ENCODE measurements around the gene PLEKHB1.

Gene PLEKHB1

DNA sequence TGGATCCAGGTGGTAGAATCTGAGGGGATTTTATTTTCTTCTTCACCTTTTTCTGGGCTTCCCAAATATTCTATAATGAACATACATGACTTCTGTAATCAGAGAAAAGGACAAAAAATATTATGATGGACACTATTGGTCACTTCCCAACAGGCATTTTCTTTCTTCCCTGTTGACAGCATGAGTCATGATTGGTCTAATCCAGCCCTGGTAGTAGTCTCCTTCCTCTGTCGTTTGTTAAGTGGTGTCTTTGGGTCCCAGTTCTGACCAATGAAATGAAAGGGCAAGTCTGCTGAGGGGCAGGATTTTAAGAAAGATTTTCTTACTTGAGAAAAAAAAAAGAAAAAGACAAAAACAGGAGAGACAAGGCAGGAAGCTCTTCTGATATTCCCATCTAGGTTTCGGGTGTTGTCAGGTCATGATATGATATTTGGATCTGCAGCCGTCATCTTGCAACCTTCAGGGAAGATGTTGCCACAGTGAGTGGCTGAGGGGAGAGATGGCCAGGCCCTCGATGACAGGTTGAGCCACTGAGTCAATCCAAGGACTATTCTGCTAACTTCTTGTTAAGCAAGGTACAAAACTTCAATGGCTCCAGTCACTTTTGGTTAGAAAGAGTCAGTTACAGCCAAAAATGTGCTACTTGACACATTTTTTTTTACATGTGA is 23.3 kb upstream of the PLEKHB1 start:
- TF ChIP-seq, protein P1, sequence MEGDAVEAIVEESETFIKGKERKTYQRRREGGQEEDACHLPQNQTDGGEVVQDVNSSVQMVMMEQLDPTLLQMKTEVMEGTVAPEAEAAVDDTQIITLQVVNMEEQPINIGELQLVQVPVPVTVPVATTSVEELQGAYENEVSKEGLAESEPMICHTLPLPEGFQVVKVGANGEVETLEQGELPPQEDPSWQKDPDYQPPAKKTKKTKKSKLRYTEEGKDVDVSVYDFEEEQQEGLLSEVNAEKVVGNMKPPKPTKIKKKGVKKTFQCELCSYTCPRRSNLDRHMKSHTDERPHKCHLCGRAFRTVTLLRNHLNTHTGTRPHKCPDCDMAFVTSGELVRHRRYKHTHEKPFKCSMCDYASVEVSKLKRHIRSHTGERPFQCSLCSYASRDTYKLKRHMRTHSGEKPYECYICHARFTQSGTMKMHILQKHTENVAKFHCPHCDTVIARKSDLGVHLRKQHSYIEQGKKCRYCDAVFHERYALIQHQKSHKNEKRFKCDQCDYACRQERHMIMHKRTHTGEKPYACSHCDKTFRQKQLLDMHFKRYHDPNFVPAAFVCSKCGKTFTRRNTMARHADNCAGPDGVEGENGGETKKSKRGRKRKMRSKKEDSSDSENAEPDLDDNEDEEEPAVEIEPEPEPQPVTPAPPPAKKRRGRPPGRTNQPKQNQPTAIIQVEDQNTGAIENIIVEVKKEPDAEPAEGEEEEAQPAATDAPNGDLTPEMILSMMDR (IDR thresholded peaks at IDR 0.05; ENCODE audit: insufficient read depth, low read depth, low read length, missing control alignments) = no peak
- no peak for DNase-seq (ENCODE audit: low read depth)
- H3K4me3 ChIP-seq (ENCODE audit: low read length) = no peak overlapping the region

DNA sequence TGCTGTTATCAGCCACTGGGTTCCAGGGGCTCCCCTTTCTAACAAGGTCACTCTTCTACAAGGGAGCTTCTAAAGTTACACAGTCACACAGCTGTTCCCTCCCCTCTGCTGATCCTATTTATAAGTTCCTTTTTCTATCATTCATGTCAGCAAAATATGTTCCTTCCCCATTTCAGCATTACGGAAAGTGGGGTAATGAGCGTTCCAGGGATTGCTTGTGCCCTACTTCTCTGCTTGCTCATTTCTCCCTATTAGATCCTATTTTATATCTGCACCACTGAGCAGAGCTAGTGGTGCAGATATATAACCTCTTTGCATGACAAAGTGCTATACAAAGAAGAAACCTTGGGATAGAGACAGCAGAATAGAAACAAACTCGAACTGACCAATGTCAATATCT is 22.7 kb upstream of the PLEKHB1 start:
- H3K4me3 ChIP-seq (ENCODE audit: low read length) = no peak overlapping the region
- TF ChIP-seq, protein P1 (IDR thresholded peaks at IDR 0.05; ENCODE audit: insufficient read depth, low read depth, low read length, missing control alignments) = no peak
- no peak for DNase-seq (ENCODE audit: low read depth)

GRCh38 chr11:73625696-73626318 is 20.6 kb upstream of the PLEKHB1 start:
- no peak overlapping the region for H3K4me3 ChIP-seq (ENCODE audit: low read length)
- peak; percentile 79 for DNase-seq (ENCODE audit: low read depth)
- TF ChIP-seq, protein P1 (IDR thresholded peaks at IDR 0.05; ENCODE audit: insufficient read depth, low read depth, low read length, missing control alignments) = peak; percentile 95

- TF ChIP-seq, protein P1 (IDR thresholded peaks at IDR 0.05; ENCODE audit: insufficient read depth, low read depth, low read length, missing control alignments) = no peak
- no peak overlapping the region for H3K4me3 ChIP-seq (ENCODE audit: low read length)
- DNase-seq (ENCODE audit: low read depth) = no peak
Observed at GRCh38 chr11:73629907-73630306, 16.5 kb upstream of the PLEKHB1 start.

DNA sequence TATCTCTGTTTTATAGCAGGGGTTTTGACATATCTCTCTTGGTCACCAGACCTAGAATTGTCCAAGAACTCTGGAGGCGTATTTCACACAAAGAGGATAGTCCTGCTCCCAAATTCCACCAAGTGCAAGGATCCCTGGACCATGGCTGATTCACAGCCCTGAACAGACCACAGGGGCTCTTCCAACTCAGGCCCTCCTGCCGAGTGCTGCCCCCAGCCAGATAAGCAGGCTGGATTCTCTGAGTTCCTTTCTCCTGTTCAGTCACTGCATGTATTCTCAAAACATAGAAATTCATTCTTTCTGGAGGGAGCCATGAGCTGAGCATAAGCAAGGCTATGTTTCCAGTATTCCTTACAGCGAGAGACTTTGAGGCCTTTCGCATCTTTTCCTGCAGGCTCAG is 13.4 kb upstream of the PLEKHB1 start:
- H3K4me3 ChIP-seq (ENCODE audit: low read length) = no peak overlapping the region
- TF ChIP-seq, protein P1 (IDR thresholded peaks at IDR 0.05; ENCODE audit: insufficient read depth, low read depth, low read length, missing control alignments) = no peak
- no peak for DNase-seq (ENCODE audit: low read depth)

GRCh38 chr11:73633999-73634398 is 12.4 kb upstream of the PLEKHB1 start:
- H3K4me3 ChIP-seq (ENCODE audit: low read length) = no peak overlapping the region
- TF ChIP-seq, protein P1 (IDR thresholded peaks at IDR 0.05; ENCODE audit: insufficient read depth, low read depth, low read length, missing control alignments) = no peak
- no peak for DNase-seq (ENCODE audit: low read depth)

- TF ChIP-seq, protein P1 (IDR thresholded peaks at IDR 0.05; ENCODE audit: insufficient read depth, low read depth, low read length, missing control alignments) = no peak
- no peak for DNase-seq (ENCODE audit: low read depth)
Observed at GRCh38 chr11:73635721-73636120, 10.7 kb upstream of the PLEKHB1 start.

More at GRCh38 chr11:73635721-73636120, 10.7 kb upstream of the PLEKHB1 start:
- no peak overlapping the region for H3K4me3 ChIP-seq (ENCODE audit: low read length)
